Middle frontal gyrus (tissue), 1 donor: ENCODE measurements around the gene NR2F1-AS1.
A peak's percentile ranks its signal among the peaks of the same experiment; 100 is the strongest.
"Not testable (repeated sequence)": the region's sequence is repeated elsewhere in the genome, so short reads cannot be mapped to it uniquely, and the experiment has no call there.

Experiments
- DNase-seq: peaks from one replicate; pipeline ENCODE4 v3.0.0-alpha.2; 2015; ENCODE audit warnings: low spot score; ENCODE audit errors: extremely low spot score

NR2F1-AS1 gene

GRCh38 chr5:93519740-93520139, 61.3 kb downstream of the NR2F1-AS1 start:
- DNase-seq, result peak; percentile 22

- DNase-seq, result no peak
These were observed 63.2 kb downstream of the NR2F1-AS1 start for GRCh38 chr5:93517828-93518227.

- DNase-seq, result no peak
These were observed 67.7 kb downstream of the NR2F1-AS1 start for GRCh38 chr5:93513298-93513697.

- no peak for DNase-seq
These were observed 68.2 kb downstream of the NR2F1-AS1 start for GRCh38 chr5:93512799-93513198.

GRCh38 chr5:93511445-93511844, 69.6 kb downstream of the NR2F1-AS1 start:
- no peak for DNase-seq

GRCh38 chr5:93510626-93511380, 70.2 kb downstream of the NR2F1-AS1 start:
- no peak for DNase-seq

GRCh38 chr5:93505553-93505952, 75.5 kb downstream of the NR2F1-AS1 start:
- DNase-seq, result not testable (repeated sequence)

- no peak for DNase-seq
These were observed 77.4 kb downstream of the NR2F1-AS1 start for GRCh38 chr5:93503598-93504067.

DNA sequence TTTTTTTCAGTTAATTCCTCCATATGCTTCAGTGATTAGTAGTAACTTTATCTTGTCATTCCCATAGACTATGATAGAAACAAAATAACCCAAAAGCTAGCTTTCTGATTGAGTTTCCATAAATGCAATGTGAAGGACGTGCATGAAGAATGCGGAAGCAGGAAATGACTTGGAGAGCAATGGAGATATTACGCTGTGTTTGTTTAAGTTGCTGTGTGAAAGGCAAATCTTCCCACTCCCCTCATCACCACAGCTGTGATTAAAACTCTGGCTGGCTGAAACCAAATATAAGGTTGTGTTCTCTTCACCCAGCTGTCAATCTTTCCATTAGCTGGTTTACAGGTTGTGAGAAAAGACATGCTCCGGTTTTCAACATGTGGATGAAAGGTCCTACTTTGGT, 83.9 kb downstream of the NR2F1-AS1 start:
- no peak for DNase-seq

DNA sequence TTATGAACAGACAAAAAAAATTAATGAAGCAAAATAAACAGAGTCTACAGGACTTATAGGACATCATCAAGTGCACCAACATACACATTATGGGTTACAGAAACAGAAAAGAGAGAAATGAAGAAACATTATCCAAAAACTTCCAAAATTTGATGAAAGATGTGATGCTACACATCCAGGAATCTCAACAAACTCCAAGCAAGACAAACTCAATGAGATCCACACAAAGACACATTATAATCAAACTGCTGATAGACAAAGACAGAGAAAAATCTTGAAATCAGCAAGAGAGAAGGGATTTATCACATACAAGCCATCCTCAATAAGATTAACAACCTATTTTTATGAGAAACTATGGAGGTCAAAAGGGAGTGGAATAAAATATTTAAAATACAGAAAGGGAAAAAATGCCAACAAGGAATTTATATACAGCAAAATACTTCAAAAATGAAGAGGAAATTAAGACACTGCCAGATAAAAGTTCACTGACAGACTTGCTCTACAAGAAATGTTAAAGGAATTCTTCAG, 101.0 kb downstream of the NR2F1-AS1 start:
- DNase-seq, result no peak

DNA sequence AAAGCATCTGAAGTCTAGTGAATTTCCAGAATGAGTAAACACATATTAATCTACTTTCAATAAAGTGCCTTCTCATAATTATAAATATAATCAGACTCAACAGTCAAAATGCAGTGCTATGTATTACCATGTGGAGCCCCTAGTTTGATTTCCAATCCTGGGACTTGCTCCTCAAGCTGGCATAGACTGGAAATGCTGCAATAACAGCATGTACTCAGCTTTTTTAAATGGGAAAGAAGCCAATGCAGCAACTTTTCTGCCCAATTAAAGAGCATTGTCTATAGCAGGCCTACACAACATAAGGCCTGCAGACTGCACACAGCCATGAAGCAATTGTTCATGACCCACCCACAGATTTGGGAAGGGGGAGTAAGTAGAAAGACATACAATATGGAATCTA, 103.2 kb downstream of the NR2F1-AS1 start:
- no peak for DNase-seq

- DNase-seq, result no peak
These were observed 104.7 kb downstream of the NR2F1-AS1 start for GRCh38 chr5:93476251-93476742.

- no peak for DNase-seq
These were observed 118.1 kb downstream of the NR2F1-AS1 start for GRCh38 chr5:93462916-93463315.

GRCh38 chr5:93461756-93462155, 119.3 kb downstream of the NR2F1-AS1 start:
- DNase-seq, result no peak

GRCh38 chr5:93460286-93460685, 120.7 kb downstream of the NR2F1-AS1 start:
- DNase-seq, result no peak

DNA sequence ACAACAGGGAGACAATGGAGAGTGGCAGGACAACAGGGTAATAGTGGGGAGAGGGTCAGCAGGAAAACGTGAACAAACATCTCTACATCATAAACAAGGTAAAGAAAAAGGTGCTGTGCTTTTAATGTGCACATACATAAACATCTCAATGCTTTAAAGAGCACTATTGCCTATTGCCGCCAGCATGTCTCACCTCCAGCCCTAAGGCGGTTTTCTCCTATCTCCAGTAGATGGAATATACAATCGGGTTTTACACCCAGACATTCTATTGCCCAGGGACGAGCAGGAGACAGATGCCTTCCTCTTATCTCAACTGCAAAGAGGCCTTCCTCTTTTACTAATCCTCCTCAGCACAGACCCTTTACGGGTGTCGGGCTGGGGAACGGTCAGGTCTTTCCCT, 124.2 kb downstream of the NR2F1-AS1 start:
- not testable (repeated sequence) for DNase-seq

DNA sequence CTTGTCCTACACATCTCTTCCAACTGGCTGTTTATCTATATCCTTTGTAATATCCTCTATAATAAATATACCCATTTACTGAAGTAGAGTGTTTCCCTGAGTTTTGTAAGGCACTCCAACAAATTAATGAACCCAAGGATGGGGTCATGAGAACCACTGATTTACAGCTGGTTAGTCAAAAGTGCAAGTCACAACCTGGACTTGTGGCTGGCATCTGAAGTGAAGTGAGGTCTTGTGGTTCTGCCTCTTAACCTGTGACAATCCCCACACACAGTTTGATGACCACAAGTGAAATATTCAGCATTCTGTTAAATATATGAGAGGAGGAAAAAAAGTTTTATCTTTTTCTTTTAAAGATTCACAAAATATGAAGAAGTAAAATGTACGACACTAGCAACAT, 126.1 kb downstream of the NR2F1-AS1 start:
- no peak for DNase-seq

DNA sequence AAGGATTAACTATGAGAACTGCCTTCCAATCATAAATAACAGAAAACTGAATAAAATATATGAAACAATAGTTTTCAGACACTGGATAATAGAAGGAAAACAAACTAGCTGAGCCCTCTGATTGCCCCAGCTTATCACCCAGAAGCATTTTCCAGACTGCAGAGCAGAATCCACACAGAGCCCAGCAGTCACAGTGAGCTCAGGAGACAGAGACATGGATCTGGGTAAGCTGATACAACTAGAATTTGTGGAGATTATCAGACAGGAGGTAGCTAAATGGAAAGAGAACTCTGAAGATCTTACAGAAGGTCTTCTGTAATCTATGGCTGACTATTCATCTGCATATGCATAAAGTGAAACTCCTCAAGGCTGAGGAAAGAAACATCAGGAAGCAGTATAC, 128.8 kb downstream of the NR2F1-AS1 start:
- DNase-seq, result no peak

GRCh38 chr5:93438124-93438523, 142.9 kb downstream of the NR2F1-AS1 start:
- DNase-seq, result no peak

GRCh38 chr5:93436083-93436482, 144.9 kb downstream of the NR2F1-AS1 start:
- no peak for DNase-seq

GRCh38 chr5:93433422-93433821, 147.6 kb downstream of the NR2F1-AS1 start:
- no peak for DNase-seq

DNA sequence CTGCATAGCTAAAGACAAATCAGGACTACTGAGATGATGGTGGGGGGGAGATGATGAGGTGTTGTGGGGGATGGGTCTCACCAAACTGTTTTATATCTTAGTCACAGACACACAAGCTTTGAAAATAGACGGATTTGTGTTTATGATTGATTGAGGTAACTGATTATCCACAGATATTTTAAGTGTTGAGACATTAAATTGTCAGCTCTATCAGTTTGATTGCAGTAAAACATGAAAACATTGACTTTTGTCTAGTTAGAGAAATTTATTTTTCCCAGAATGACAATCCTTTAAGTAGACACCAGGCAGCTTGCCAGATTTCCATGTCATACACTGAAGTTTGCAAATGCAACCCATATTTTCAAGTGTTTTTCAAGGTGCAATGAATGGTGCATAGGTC, 149.8 kb downstream of the NR2F1-AS1 start:
- DNase-seq, result no peak

DNA sequence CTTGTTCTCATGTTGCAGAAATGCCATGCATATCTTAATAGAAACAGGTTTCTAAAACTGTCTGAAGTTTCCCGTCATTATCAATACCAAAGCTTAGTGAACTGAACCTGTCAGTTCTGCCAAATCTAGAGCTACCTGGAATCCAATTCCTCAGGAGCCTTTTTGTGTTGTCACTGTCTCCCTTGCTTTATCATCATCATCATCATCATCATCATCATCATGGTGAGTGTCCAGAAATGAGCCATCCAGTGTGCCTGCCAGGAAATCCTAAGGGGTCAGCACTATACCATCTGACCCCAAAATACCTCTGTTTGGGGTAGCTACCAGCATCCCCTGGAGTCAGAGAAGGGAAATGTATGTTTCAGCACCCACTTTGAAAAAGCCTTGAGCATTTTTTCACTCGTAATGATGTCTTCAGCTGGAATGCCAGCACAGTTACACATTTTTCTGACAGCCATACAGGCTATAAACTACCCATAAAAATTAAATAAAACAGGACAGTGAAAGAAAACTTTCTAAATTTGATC, 150.3 kb downstream of the NR2F1-AS1 start:
- DNase-seq, result no peak
